Endothelial cell of umbilical vein (primary cell): Measurements from ENCODE around the gene SP6. TPM values are rescaled to one million over a fixed set of nuclear protein-coding genes. Genes with fewer than 3 reads are reported as not detected.
A peak's percentile ranks its signal among the peaks of the same experiment; 100 is the strongest.

Experiments used
- BruUV-seq: library from RNA; stranded (reverse); fragments of 400-500 nt; replicated peaks from 2 replicates; lab custom pipeline; 2021; lab: Mats Ljungman, UMichigan
- CTCF ChIA-PET: fragments of 300-600, 350-600 bp; sonication (Branson Sonifier 250); formaldehyde crosslinking; loops from one replicate; lab custom pipeline; 2021; ENCODE audit warnings: antibody characterized with exemption, inconsistent platforms; lab: Charles Lee
- POLR2A ChIA-PET: fragments of 300-600, 350-600 bp; sonication (Branson Sonifier 250); formaldehyde crosslinking; loops from one replicate; lab custom pipeline; 2021; ENCODE audit warnings: antibody characterized with exemption, inconsistent platforms; lab: Charles Lee
- DNase-seq: peaks from one replicate; pipeline ENCODE4 v3.0.0-alpha.2; 2011; ENCODE audit warnings: low read depth, low spot score
- FAIRE-seq: peaks from 2 replicates; lab custom pipeline; 2011; peaks lifted over from hg19 to GRCh38; lab: Jason Lieb, UNC
- H2AFZ ChIP-seq: 2 replicates; pipeline ENCODE4 v1.6.0; 2012; ENCODE audit warnings: low read depth, low read length, control low read depth, inconsistent platforms
- H3K27ac ChIP-seq: 2 replicates; pipeline ENCODE4 v1.5.1; 2011; ENCODE audit warnings: low read depth, mild to moderate bottlenecking, control low read depth, low read length, moderate library complexity; ENCODE audit not compliant: insufficient read depth
- H3K27me3 ChIP-seq, 2 experiments: 2 replicates each; pipeline versions ENCODE4 v1.6.0 to v1.6.1; 2011; ENCODE audit warnings: low read length in 2 of 2, mixed read lengths in 1 of 2; ENCODE audit not compliant: control insufficient read depth in 2 of 2, insufficient read depth in 2 of 2
- H3K36me3 ChIP-seq, 2 experiments: 2 replicates in 1 of 2; 3 replicates in 1 of 2; pipeline ENCODE4 v1.5.1; 2011; ENCODE audit warnings: low read length in 2 of 2, mild to moderate bottlenecking in 1 of 2, moderate library complexity in 1 of 2; ENCODE audit not compliant: control insufficient read depth in 2 of 2, insufficient read depth in 2 of 2; ENCODE audit errors: extremely low read depth in 1 of 2
- H3K4me1 ChIP-seq: 3 replicates; pipeline ENCODE4 v1.5.1; 2011; ENCODE audit warnings: mild to moderate bottlenecking, low read length; ENCODE audit not compliant: control insufficient read depth, insufficient read depth; ENCODE audit errors: extremely low read depth
- H3K4me2 ChIP-seq: 2 replicates; pipeline ENCODE4 v1.6.1; 2011; ENCODE audit warnings: low read length, control low read depth, mixed read lengths; ENCODE audit not compliant: insufficient read depth
- H3K4me3 ChIP-seq, 3 experiments: fragments of 200-600 bp in 1 of 3; sonication (generic), shearing (Covaris generic) in 1 of 3; replicated peaks in 1 of 3; 2 replicates each; pipeline ENCODE4 v1.5.1; 2011 to 2016; ENCODE audit warnings: control low read depth in 3 of 3, low read length in 3 of 3, mild to moderate bottlenecking in 2 of 3, inconsistent platforms in 1 of 3, low read depth in 1 of 3, moderate library complexity in 1 of 3; ENCODE audit not compliant: insufficient read depth in 1 of 3
- H3K79me2 ChIP-seq: 2 replicates; pipeline ENCODE4 v1.6.0; 2012; ENCODE audit warnings: low read length, inconsistent platforms; ENCODE audit not compliant: control insufficient read depth, insufficient read depth
- H3K9ac ChIP-seq: replicated peaks from 2 replicates; pipeline ENCODE3; 2011; ENCODE audit warnings: low read length, control low read depth; ENCODE audit not compliant: insufficient read depth; ENCODE audit errors: extremely low read depth
- H3K9me1 ChIP-seq: replicated peaks from 3 replicates; pipeline ENCODE4 v1.6.0; 2011; ENCODE audit warnings: mild to moderate bottlenecking, low read length; ENCODE audit not compliant: control insufficient read depth, insufficient read depth; ENCODE audit errors: extremely low read depth
- H3K9me3 ChIP-seq: replicated peaks from 2 replicates; pipeline ENCODE4 v1.5.1; 2012; ENCODE audit warnings: low read length, inconsistent platforms; ENCODE audit not compliant: control insufficient read depth, insufficient read depth
- H4K20me1 ChIP-seq: replicated peaks from 2 replicates; pipeline ENCODE3; 2011; ENCODE audit warnings: mild to moderate bottlenecking, low read length; ENCODE audit not compliant: control insufficient read depth, insufficient read depth; ENCODE audit errors: extremely low read depth
- EZH2 ChIP-seq: IDR thresholded peaks from 2 replicates; pipeline ENCODE4 v1.6.1; 2012; ENCODE audit warnings: borderline replicate concordance, low read depth, mild to moderate bottlenecking, moderate library complexity, low read length, inconsistent platforms; ENCODE audit not compliant: severe bottlenecking
- FOS ChIP-seq: IDR thresholded peaks from 2 replicates; pipeline ENCODE4 v1.6.1; 2011; ENCODE audit warnings: mild to moderate bottlenecking, low read length, moderate library complexity, borderline replicate concordance; ENCODE audit not compliant: insufficient read depth
- JUN ChIP-seq: IDR thresholded peaks from 2 replicates; pipeline ENCODE4 v1.6.1; 2011; ENCODE audit warnings: borderline replicate concordance, low read depth; ENCODE audit not compliant: insufficient read length, insufficient read depth
- MAX ChIP-seq: IDR thresholded peaks from 2 replicates; pipeline ENCODE4 v1.6.1; 2011; ENCODE audit not compliant: insufficient read depth, insufficient read length
- MYC ChIP-seq: IDR thresholded peaks from one replicate; pipeline ENCODE4 v1.6.1; 2011; ENCODE audit warnings: mild to moderate bottlenecking, low read depth, low read length
- POLR2A ChIP-seq: IDR thresholded peaks from 2 replicates; pipeline ENCODE4 v1.6.1; 2012; ENCODE audit warnings: low read depth, mild to moderate bottlenecking, control low read depth, low read length
- POLR2AphosphoS5 ChIP-seq: IDR thresholded peaks from 2 replicates; pipeline ENCODE4 v1.6.1; 2012; ENCODE audit warnings: low read depth, mild to moderate bottlenecking, control low read depth, low read length, moderate library complexity; ENCODE audit not compliant: insufficient read depth
- dilution Hi-C: fragments of 300-500 bp; cut with MboI; formaldehyde crosslinking; loops from one replicate; pipeline ENCODE4 v1.15.0; 2019; ENCODE audit warnings: low sequenced_read_pairs; ENCODE audit not compliant: extremely low pct_ligation_motif_present
- intact Hi-C: fragments of 100-400 bp; cut with micrococcal nuclease; formaldehyde crosslinking; loops from one replicate; pipeline ENCODE4 v1.10.0; 2022
- polyA plus RNA-seq, 4 experiments: library from polyadenylated mRNA; depleted of rRNA in 3 of 4; stranded (reverse) in 3 of 4; unstranded in 1 of 4; fragments of >200 nt; gene quantifications; 2 replicates each; pipeline versions ENCODE4 v1.2.1 to v1.2.3, GENCODE V29; 2011 to 2012; ENCODE audit warnings: missing spikeins in 1 of 4
- total RNA-seq: library from RNA; stranded (reverse); gene quantifications from 2 replicates; pipeline ENCODE4 v1.2.3, GENCODE V29; 2021
- TF ChIP-seq, protein P1 (sequence below), 2 donors: IDR thresholded peaks; 1 replicate in 1 of 2; 2 replicates in 1 of 2; pipeline ENCODE4 v1.5.1; 2011; ENCODE audit warnings: low read length in 2 of 2, mild to moderate bottlenecking in 2 of 2, moderate library complexity in 2 of 2, control low read depth in 1 of 2, inconsistent platforms in 1 of 2, low read depth in 1 of 2; ENCODE audit not compliant: insufficient read depth in 1 of 2; ENCODE audit errors: extremely low read depth in 1 of 2

SP6 gene
- total and polyA plus RNA-seq, 2 donors (not counting 3 experiments of a cell fraction or from before 2014, with no cell fraction given), result 0.11 to 1.3 TPM

- intact Hi-C loops (no loop called here), dilution Hi-C loops (no loop called here)
- no peak for FAIRE-seq
- Histone ChIP-seq H3K4me3 (no peak overlapping the region), H3K4me1 (peaks cover 17% of the 10 kb centered on the region), H3K9ac (no peak overlapping the region), H4K20me1 (no peaks in the 10 kb centered on the region), H3K9me1 (no peaks in the 10 kb centered on the region), H3K9me3 (no peaks in the 10 kb centered on the region), H3K4me2 (no peak overlapping the region), H3K79me2 (peaks cover 9% of the 10 kb centered on the region), H3K27ac (no peak overlapping the region), H2AFZ (no peak overlapping the region), H3K27me3 (no peaks in the 10 kb centered on the region), H3K36me3 (peaks cover 7 to 28% of the 10 kb centered on the region in 2 experiments)
- no TSS peak for BruUV-seq
- ChIA-PET CTCF (interaction anchor here (1.7 to 2.1 kb wide), 2 partner anchors 9 to 67 kb away, joined by 7 to 22 read pairs; partner anchors contain the start of genes LRRC46 and MRPL10), POLR2A (interaction anchor here (1.6 kb wide), 1 partner anchor 8 kb away, joined by 5 read pairs; the partner anchor contains the start of genes LRRC46 and MRPL10)
- DNase-seq, result no peak
- TF ChIP-seq EZH2, result no peak
Observed at GRCh38 chr17:47822785-47823184, 28.2 kb downstream of the SP6 start.

DNA sequence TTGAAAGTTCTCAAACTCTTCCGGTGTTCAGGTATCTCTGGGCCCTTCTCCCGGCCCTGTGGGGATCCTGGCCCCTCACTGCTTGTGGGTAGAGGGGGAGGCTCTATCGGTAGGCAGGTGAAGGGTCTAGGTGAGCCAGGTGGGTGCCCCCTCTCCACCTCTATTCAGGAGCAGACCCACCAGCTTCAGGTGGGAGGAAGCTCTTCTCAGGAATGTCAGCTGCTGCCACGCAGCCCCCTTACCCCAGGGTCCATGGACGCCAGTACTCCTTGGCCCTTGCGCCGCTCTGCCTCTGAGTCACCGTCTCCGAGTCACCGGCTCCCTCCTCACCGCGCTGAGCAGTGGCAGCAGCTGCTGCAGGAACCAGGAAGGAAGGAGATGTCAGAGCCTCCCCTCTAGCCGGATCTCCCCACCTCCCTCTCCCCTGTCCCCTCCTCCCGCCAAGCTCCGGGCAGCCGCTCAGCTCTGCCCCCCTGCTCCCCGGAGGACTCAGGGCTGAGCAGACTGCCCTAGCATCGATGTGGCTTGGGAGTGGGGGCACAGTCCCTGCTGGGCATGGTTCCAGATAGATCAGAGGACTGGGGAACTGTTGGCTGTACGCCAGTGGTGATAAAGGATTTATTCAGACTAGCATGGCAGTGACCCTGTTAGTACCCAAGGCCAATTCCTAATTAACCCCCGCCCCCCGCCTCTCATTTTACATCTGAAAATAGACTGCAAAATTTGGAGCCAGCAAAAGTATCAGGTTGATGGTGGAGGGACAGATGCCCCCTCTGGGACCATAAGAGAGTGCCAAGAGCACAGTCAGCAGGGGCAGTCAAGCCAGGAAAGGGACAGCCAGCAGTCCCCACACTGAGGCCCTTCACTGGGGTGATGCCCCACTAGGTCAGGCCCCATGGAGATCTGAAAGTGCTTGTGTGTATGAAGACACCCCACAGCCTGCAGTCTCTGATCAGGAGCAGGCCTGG lies 29.3 kb downstream of the SP6 start, which contains the start of gene OSBPL7:
Gene OSBPL7 (minus strand): TSS at position 371 of the 968 bp plus-strand sequence. CDS start 1,516 bp downstream, outside the sequence.
- intact Hi-C loops, result loop anchor here (1.0 kb wide), 2 partner anchors 10 to 45 kb away; partner anchors contain the start of genes LRRC46 and MRPL10
- POLR2A ChIA-PET, result interaction anchor here (0.6 to 1.6 kb wide), 2 partner anchors 10 to 754 kb away, joined by 5 to 8 read pairs; partner anchors contain the start of genes LRRC46 and MRPL10
- CTCF ChIA-PET, result interaction anchor here (0.6 to 2.1 kb wide), 5 partner anchors 10 to 68 kb away, joined by 3 to 22 read pairs (median 4); partner anchors contain the start of genes LRRC46, MRPL10 and SP6

More for the DNA sequence above, 29.3 kb downstream of the SP6 start, which contains the start of gene OSBPL7:
- peak; percentile 93 for TF ChIP-seq POLR2AphosphoS5
- TF ChIP-seq, protein P1, sequence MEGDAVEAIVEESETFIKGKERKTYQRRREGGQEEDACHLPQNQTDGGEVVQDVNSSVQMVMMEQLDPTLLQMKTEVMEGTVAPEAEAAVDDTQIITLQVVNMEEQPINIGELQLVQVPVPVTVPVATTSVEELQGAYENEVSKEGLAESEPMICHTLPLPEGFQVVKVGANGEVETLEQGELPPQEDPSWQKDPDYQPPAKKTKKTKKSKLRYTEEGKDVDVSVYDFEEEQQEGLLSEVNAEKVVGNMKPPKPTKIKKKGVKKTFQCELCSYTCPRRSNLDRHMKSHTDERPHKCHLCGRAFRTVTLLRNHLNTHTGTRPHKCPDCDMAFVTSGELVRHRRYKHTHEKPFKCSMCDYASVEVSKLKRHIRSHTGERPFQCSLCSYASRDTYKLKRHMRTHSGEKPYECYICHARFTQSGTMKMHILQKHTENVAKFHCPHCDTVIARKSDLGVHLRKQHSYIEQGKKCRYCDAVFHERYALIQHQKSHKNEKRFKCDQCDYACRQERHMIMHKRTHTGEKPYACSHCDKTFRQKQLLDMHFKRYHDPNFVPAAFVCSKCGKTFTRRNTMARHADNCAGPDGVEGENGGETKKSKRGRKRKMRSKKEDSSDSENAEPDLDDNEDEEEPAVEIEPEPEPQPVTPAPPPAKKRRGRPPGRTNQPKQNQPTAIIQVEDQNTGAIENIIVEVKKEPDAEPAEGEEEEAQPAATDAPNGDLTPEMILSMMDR (IDR thresholded peaks at IDR 0.05; ENCODE audit: extremely low read depth in 1 of 2, insufficient read depth in 1 of 2, low read depth in 1 of 2, low read length in 2 of 2), result peak; percentile 13 to 18
- peak; percentile 83 for TF ChIP-seq POLR2A
- TF ChIP-seq FOS, result peak; percentile 81
- TF ChIP-seq JUN, result peak; percentile 58
- TF ChIP-seq MYC, result no peak
- TF ChIP-seq EZH2, result no peak
- TF ChIP-seq MAX, result peak; percentile 12
- BruUV-seq, result no TSS peak
- no peaks in the 10 kb centered on the region for H3K9me1 ChIP-seq
- DNase-seq (peak; percentile 94), FAIRE-seq (peak; percentile 99)
- peaks cover 9% of the 10 kb centered on the region for H3K79me2 ChIP-seq
- H3K4me3 ChIP-seq, result peak within 1 kb of the TSS; percentile 40 to 72 (median 47)
- peak within 1 kb of the TSS; percentile 48 for H3K27ac ChIP-seq
- H2AFZ ChIP-seq, result peak within 1 kb of the TSS; percentile 5
- peaks cover 17% of the 10 kb centered on the region for H3K4me1 ChIP-seq
- H3K4me2 ChIP-seq, result peak within 1 kb of the TSS; percentile 60
- peak within 1 kb of the TSS; percentile 48 for H3K9ac ChIP-seq
- no peaks in the 10 kb centered on the region for H3K9me3 ChIP-seq
- H3K36me3 ChIP-seq, result peaks cover 7 to 30% of the 10 kb centered on the region in 2 experiments
- no peaks in the 10 kb centered on the region for H3K27me3 ChIP-seq
- dilution Hi-C loops, result no loop called here
- no peaks in the 10 kb centered on the region for H4K20me1 ChIP-seq
